GM19397 (cell line): ENCODE results near the gene ZAP70.

Experiments
- ATAC-seq: cut with Tn5 transposase; IDR thresholded peaks from one replicate; pipeline ENCODE4 v1.9.1; 2021; ENCODE audit warnings: mild to moderate bottlenecking, moderate library complexity; ENCODE audit not compliant: unreplicated experiment

ZAP70 gene

DNA sequence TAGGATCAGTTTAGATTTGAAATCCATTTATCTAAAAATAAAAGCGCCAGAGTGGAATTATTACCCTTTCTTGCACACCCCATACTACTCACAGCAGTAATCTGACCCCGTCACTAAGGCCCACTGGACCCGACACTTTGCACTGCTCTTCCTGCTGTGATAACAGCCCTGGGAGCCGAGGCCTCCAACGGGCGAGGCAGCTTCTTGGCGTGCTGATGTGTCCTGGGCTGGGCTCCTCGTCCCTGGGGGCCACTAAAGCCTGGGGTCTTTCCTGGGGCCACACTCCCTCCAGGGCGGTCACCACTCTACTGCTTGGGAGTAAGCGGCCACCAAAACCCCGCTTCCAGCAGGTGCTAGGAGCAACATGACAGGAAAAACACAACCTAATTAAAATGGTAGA lies 61.7 kb downstream of the ZAP70 start:
- no peak for ATAC-seq

- ATAC-seq = no peak
These were observed 65.8 kb downstream of the ZAP70 start for GRCh38 chr2:97779141-97779540.

- ATAC-seq = no peak
These were observed 68.6 kb downstream of the ZAP70 start for GRCh38 chr2:97781981-97782380.

GRCh38 chr2:97784953-97785352 lies 71.6 kb downstream of the ZAP70 start:
- no peak for ATAC-seq

- no peak for ATAC-seq
These were observed 72.4 kb downstream of the ZAP70 start for GRCh38 chr2:97785818-97786217.

- ATAC-seq = no peak
These were observed 75.7 kb downstream of the ZAP70 start for GRCh38 chr2:97788986-97789644.
